Natural killer cell (primary cell): Measurements from ENCODE around the gene ILDR2. TPM values are rescaled to one million over a fixed set of nuclear protein-coding genes. Genes with fewer than 3 reads are reported as not detected.
A peak's percentile ranks its signal among the peaks of the same experiment; 100 is the strongest.

Experiments
- ATAC-seq, 3 donors: fragments of 150-1000 bp in 2 of 3; fragments of 200-7000 bp in 1 of 3; cut with Tn5 transposase; 1 replicate in 1 of 3; 2 replicates in 2 of 3; pipeline ENCODE4 v1.10.0; 2021; ENCODE audit warnings: mild to moderate bottlenecking in 2 of 3, moderate library complexity in 2 of 3
- DNase-seq, 2 donors: peaks; one replicate each; pipeline versions ENCODE4 v3.0.0 to v3.0.0-alpha.2; 2013 to 2021; ENCODE audit warnings: mixed read lengths in 1 of 2
- H3K27ac ChIP-seq: one replicate; pipeline ENCODE4 v1.5.1; 2013; ENCODE audit warnings: mild to moderate bottlenecking, low read length
- H3K27me3 ChIP-seq: one replicate; pipeline ENCODE4 v1.6.1; 2013; ENCODE audit warnings: low read length; ENCODE audit not compliant: control insufficient read depth, insufficient read depth
- H3K36me3 ChIP-seq: one replicate; pipeline ENCODE4 v1.6.1; 2013; ENCODE audit warnings: low read length; ENCODE audit not compliant: control insufficient read depth, insufficient read depth
- H3K4me1 ChIP-seq: one replicate; pipeline ENCODE4 v1.6.1; 2013; ENCODE audit warnings: low read length; ENCODE audit not compliant: control insufficient read depth, insufficient read depth
- H3K4me3 ChIP-seq: one replicate; pipeline ENCODE4 v1.5.1; 2013; ENCODE audit warnings: low read length
- H3K9me3 ChIP-seq: one replicate; pipeline ENCODE4 v1.6.1; 2013; ENCODE audit warnings: low read length; ENCODE audit not compliant: control insufficient read depth, insufficient read depth
- H3K27ac Mint-ChIP-seq, 2 donors: one replicate each; pipeline ENCODE4 v1.8.0; 2022; ENCODE audit warnings: mild to moderate bottlenecking in 2 of 2, mixed read lengths in 2 of 2, moderate library complexity in 1 of 2
- H3K27me3 Mint-ChIP-seq, 2 donors: one replicate each; pipeline ENCODE4 v1.8.0; 2022; ENCODE audit warnings: low read depth in 2 of 2, mixed read lengths in 2 of 2
- H3K36me3 Mint-ChIP-seq: one replicate; pipeline ENCODE4 v1.8.0; 2022; ENCODE audit warnings: mixed read lengths
- H3K4me1 Mint-ChIP-seq, 2 donors: one replicate each; pipeline ENCODE4 v1.8.0; 2022; ENCODE audit warnings: mixed read lengths in 2 of 2
- H3K4me3 Mint-ChIP-seq: one replicate; pipeline ENCODE4 v1.8.0; 2022; ENCODE audit warnings: mild to moderate bottlenecking, moderate library complexity, mixed read lengths
- H3K9me3 Mint-ChIP-seq, 2 donors: one replicate each; pipeline ENCODE4 v1.8.0; 2022; ENCODE audit warnings: mixed read lengths in 2 of 2
- whole genome bisulfite sequencing: methylation state at CpG from one replicate; pipeline ENCODE4 v1.1.7; 2013; ENCODE audit warnings: missing lambda C conversion rate; ENCODE audit not compliant: insufficient coverage; 5-methylcytosine and 5-hydroxymethylcytosine counted together
- intact Hi-C: fragments of 100-400 bp; cut with micrococcal nuclease; formaldehyde crosslinking; loops from one replicate; pipeline ENCODE4 v1.14.2; 2022
- total RNA-seq, 4 donors: library from RNA; stranded (reverse); fragments of 120-200 nt in 1 of 4; gene quantifications; one replicate each; pipeline versions ENCODE4 v1.2.3 to v1.2.4, GENCODE V29; 2013 to 2022
- TF ChIP-seq, protein P1 (sequence below): fragments of 200-600 bp; IDR thresholded peaks from one replicate; pipeline ENCODE4 v1.8.0; 2022; ENCODE audit warnings: antibody characterized with exemption

Gene ILDR2
- total RNA-seq, 3 donors from 2014 or later (not counting 1 experiment from before 2014, with no cell fraction given), result 2.4 to 4.3 (median 2.8) TPM

DNA sequence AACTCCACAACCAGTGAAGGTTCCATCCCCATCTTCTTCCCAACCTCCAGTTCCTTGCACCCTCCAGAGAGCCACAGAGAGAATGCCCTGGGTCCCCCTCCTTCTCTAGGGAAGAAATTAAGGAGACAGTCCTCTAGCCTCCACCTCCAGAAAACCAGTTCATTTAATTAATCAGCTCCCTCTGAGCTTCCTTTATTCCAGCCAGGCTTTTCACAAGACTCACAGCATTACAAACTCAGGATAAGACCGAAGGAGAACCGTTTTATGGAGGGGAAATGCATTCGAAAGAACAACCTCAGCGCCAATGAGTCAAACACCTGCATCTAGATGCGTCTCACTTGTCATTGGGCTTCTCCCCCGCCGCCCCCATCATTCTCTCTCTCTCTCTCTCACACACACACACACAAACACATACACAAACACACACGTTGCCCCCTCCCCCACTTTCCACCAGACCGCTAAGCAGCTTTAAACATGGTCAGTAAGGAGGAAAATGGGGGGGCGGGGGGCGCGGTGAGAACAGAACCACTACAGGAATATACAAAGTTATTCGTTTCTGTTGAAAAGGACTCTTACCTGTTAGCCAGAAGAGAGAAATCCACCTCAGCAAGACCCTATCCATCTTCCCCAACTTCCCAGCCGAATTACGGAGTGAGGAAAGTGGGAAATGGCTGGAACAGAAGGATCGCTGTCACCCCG lies 544 bp downstream of the ILDR2 start:
- 0% methylated on average over 11 of the region's 17 CpGs for WGBS
- intact Hi-C loops, result loop anchor here (5.0 kb wide), 1 partner anchor 68 kb away; no protein-coding TSS in a partner anchor
- ATAC-seq (peak in 1 of 3 donors; percentile 21), DNase-seq (peak in 1 of 2 donors; percentile 42)
- H3K4me3 Mint-ChIP-seq, result peak overlapping the region; percentile 91
- Histone ChIP-seq H3K4me3 (peak overlapping the region; percentile 48), H3K36me3 (no peaks in the 10 kb centered on the region), H3K27ac (no peak overlapping the region), H3K27me3 (peaks cover 2% of the 10 kb centered on the region), H3K9me3 (no peaks in the 10 kb centered on the region), H3K4me1 (peaks cover 10% of the 10 kb centered on the region)
- peaks cover 13 to 19% of the 10 kb centered on the region in 2 donors for H3K27me3 Mint-ChIP-seq
- peak overlapping the region; percentile 17 to 71 for H3K27ac Mint-ChIP-seq
- H3K4me1 Mint-ChIP-seq, result peaks cover 19 to 30% of the 10 kb centered on the region in 2 donors
- H3K9me3 Mint-ChIP-seq, result no peaks in the 10 kb centered on the region
- H3K36me3 Mint-ChIP-seq, result no peaks in the 10 kb centered on the region
- TF ChIP-seq, protein P1, sequence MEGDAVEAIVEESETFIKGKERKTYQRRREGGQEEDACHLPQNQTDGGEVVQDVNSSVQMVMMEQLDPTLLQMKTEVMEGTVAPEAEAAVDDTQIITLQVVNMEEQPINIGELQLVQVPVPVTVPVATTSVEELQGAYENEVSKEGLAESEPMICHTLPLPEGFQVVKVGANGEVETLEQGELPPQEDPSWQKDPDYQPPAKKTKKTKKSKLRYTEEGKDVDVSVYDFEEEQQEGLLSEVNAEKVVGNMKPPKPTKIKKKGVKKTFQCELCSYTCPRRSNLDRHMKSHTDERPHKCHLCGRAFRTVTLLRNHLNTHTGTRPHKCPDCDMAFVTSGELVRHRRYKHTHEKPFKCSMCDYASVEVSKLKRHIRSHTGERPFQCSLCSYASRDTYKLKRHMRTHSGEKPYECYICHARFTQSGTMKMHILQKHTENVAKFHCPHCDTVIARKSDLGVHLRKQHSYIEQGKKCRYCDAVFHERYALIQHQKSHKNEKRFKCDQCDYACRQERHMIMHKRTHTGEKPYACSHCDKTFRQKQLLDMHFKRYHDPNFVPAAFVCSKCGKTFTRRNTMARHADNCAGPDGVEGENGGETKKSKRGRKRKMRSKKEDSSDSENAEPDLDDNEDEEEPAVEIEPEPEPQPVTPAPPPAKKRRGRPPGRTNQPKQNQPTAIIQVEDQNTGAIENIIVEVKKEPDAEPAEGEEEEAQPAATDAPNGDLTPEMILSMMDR, result no peak

GRCh38 chr1:166972826-166973225 lies 2.5 kb downstream of the ILDR2 start:
- TF ChIP-seq, protein P1, result no peak
- Histone ChIP-seq H3K4me1 (peaks cover 10% of the 10 kb centered on the region), H3K4me3 (no peak overlapping the region), H3K9me3 (no peaks in the 10 kb centered on the region), H3K36me3 (no peaks in the 10 kb centered on the region), H3K27ac (no peak overlapping the region), H3K27me3 (peaks cover 2% of the 10 kb centered on the region)
- 68% methylated on average over 2 of the region's 2 CpGs for WGBS
- no peak overlapping the region for H3K4me3 Mint-ChIP-seq
- H3K9me3 Mint-ChIP-seq, result no peaks in the 10 kb centered on the region
- peaks cover 18 to 19% of the 10 kb centered on the region in 2 donors for H3K27me3 Mint-ChIP-seq
- intact Hi-C loops, result no loop called here
- H3K36me3 Mint-ChIP-seq, result no peaks in the 10 kb centered on the region
- ATAC-seq (no peak), DNase-seq (no peak)
- no peak overlapping the region for H3K27ac Mint-ChIP-seq
- H3K4me1 Mint-ChIP-seq, result peaks cover 19 to 30% of the 10 kb centered on the region in 2 donors

- Mint-ChIP-seq H3K4me3 (peak overlapping the region; percentile 37), H3K36me3 (no peaks in the 10 kb centered on the region), H3K27ac (no peak overlapping the region), H3K27me3 (peaks cover 19 to 20% of the 10 kb centered on the region in 2 donors), H3K4me1 (peaks cover 19 to 29% of the 10 kb centered on the region in 2 donors), H3K9me3 (no peaks in the 10 kb centered on the region)
- Histone ChIP-seq H3K27me3 (peaks cover 2% of the 10 kb centered on the region), H3K9me3 (no peaks in the 10 kb centered on the region), H3K4me1 (peaks cover 10% of the 10 kb centered on the region), H3K36me3 (no peaks in the 10 kb centered on the region), H3K27ac (no peak overlapping the region), H3K4me3 (no peak overlapping the region)
- ATAC-seq (no peak), DNase-seq (no peak)
- WGBS, result 72% methylated on average over 3 of the region's 3 CpGs
- intact Hi-C loops, result no loop called here
- TF ChIP-seq, protein P1, result no peak
Observed at GRCh38 chr1:166972193-166972592, 3.1 kb downstream of the ILDR2 start.
